Neural progenitor cell (in vitro differentiated cells): ENCODE data around the gene ZNF444. TPM values are rescaled to one million over a fixed set of nuclear protein-coding genes. Genes with fewer than 3 reads are reported as not detected.

Experiments used
- DNase-seq: peaks from one replicate; pipeline ENCODE4 v3.0.0-alpha.2; 2016; ENCODE audit warnings: low spot score
- H2AFZ ChIP-seq: fragments of 200-600 bp; sonication (generic); replicated peaks from 2 replicates; pipeline ENCODE4 v1.6.1; 2016; ENCODE audit warnings: antibody characterized with exemption
- H3F3A ChIP-seq: fragments of 200-600 bp; sonication (generic); 2 replicates; pipeline ENCODE4 v1.6.1; 2016; ENCODE audit warnings: antibody characterized with exemption, low read depth
- H3K27ac ChIP-seq: fragments of 200-600 bp; sonication (generic); 2 replicates; pipeline ENCODE4 v1.5.1; 2016; ENCODE audit warnings: mild to moderate bottlenecking
- H3K27me3 ChIP-seq: fragments of 200-600 bp; sonication (generic); 2 replicates; pipeline ENCODE4 v1.6.1; 2016; ENCODE audit warnings: mild to moderate bottlenecking, moderate library complexity
- H3K36me3 ChIP-seq: fragments of 200-600 bp; sonication (generic); 2 replicates; pipeline ENCODE4 v1.5.1; 2016
- H3K4me1 ChIP-seq: fragments of 200-600 bp; sonication (generic); 2 replicates; pipeline ENCODE4 v1.6.1; 2016; ENCODE audit warnings: mixed run types
- H3K4me2 ChIP-seq: fragments of 200-600 bp; sonication (generic); 2 replicates; pipeline ENCODE4 v1.6.1; 2016
- H3K4me3 ChIP-seq: fragments of 200-600 bp; sonication (generic); 2 replicates; pipeline ENCODE4 v1.5.1; 2016
- H3K79me2 ChIP-seq: fragments of 200-600 bp; sonication (generic); 2 replicates; pipeline ENCODE4 v1.6.1; 2016; ENCODE audit warnings: low read depth
- H3K9ac ChIP-seq: fragments of 200-600 bp; sonication (generic); 2 replicates; pipeline ENCODE4 v1.6.1; 2016
- H3K9me3 ChIP-seq: fragments of 200-600 bp; sonication (generic); 2 replicates; pipeline ENCODE4 v1.5.1; 2016; ENCODE audit warnings: low read depth
- H4K20me1 ChIP-seq: fragments of 200-600 bp; sonication (generic); 2 replicates; pipeline ENCODE4 v1.6.1; 2016; ENCODE audit warnings: low read depth
- H3K27ac Mint-ChIP-seq: 3 replicates; pipeline ENCODE4 v1.8.0; 2021; ENCODE audit warnings: mixed read lengths
- H3K27me3 Mint-ChIP-seq: 2 replicates; pipeline ENCODE4 v1.8.0; 2022; ENCODE audit warnings: low read depth, mild to moderate bottlenecking, inconsistent platforms, moderate library complexity, mixed read lengths; ENCODE audit not compliant: insufficient read depth
- H3K36me3 Mint-ChIP-seq: 3 replicates; pipeline ENCODE4 v1.8.0; 2021; ENCODE audit warnings: mixed read lengths
- H3K4me1 Mint-ChIP-seq: 3 replicates; pipeline ENCODE4 v1.8.0; 2021; ENCODE audit warnings: mixed read lengths
- H3K4me3 Mint-ChIP-seq: 3 replicates; pipeline ENCODE4 v1.8.0; 2021; ENCODE audit warnings: mild to moderate bottlenecking, moderate library complexity, mixed read lengths
- H3K9me3 Mint-ChIP-seq: 3 replicates; pipeline ENCODE4 v1.8.0; 2020; ENCODE audit warnings: mixed read lengths
- CTCF ChIP-seq: fragments of 200-600 bp; sonication (generic); IDR thresholded peaks from 2 replicates; pipeline ENCODE4 v1.5.1; 2017; ENCODE audit warnings: antibody characterized with exemption, mild to moderate bottlenecking
- EZH2 ChIP-seq: fragments of 200-600 bp; sonication (generic); IDR thresholded peaks from 2 replicates; pipeline ENCODE4 v1.6.1; 2017; ENCODE audit warnings: antibody characterized with exemption, mild to moderate bottlenecking, moderate library complexity
- EZH2phosphoT487 ChIP-seq: fragments of 200-600 bp; sonication (generic); IDR thresholded peaks from 2 replicates; pipeline ENCODE4 v1.6.1; 2017; ENCODE audit warnings: antibody characterized with exemption
- total RNA-seq: library from RNA; depleted of rRNA; stranded (reverse); fragments of >200 nt; gene quantifications from 2 replicates; pipeline ENCODE4 v1.2.3, GENCODE V29; 2015; ENCODE audit warnings: low replicate concordance

ZNF444 gene
- total RNA-seq, result 7.0 and 51.8 TPM in 2 replicates

- Histone ChIP-seq H3K9me3 (no peaks in the 10 kb centered on the region), H3K4me1 (peaks cover 25% of the 10 kb centered on the region), H3K79me2 (peaks cover 43% of the 10 kb centered on the region), H3F3A (peaks cover 20% of the 10 kb centered on the region), H3K27me3 (no peaks in the 10 kb centered on the region), H3K36me3 (no peaks in the 10 kb centered on the region), H2AFZ (peak within 1 kb of the TSS; percentile 76), H4K20me1 (peaks cover 7% of the 10 kb centered on the region), H3K9ac (peak within 1 kb of the TSS; percentile 33), H3K27ac (peak within 1 kb of the TSS; percentile 83), H3K4me2 (peak within 1 kb of the TSS; percentile 93), H3K4me3 (peak within 1 kb of the TSS; percentile 50)
- no peak for TF ChIP-seq CTCF
- no peak for TF ChIP-seq EZH2
- TF ChIP-seq EZH2phosphoT487, result no peak
- peak within 1 kb of the TSS; percentile 96 for H3K27ac Mint-ChIP-seq
- H3K4me3 Mint-ChIP-seq, result peak within 1 kb of the TSS; percentile 85
- H3K4me1 Mint-ChIP-seq, result peaks cover 37% of the 10 kb centered on the region
- no peaks in the 10 kb centered on the region for H3K9me3 Mint-ChIP-seq
- no peaks in the 10 kb centered on the region for H3K27me3 Mint-ChIP-seq
- peak; percentile 99 for DNase-seq
- no peaks in the 10 kb centered on the region for H3K36me3 Mint-ChIP-seq
These were observed at the start of gene ZNF444 for GRCh38 chr19:56140583-56141416. Gene ZNF444 (plus strand): TSS chr19:56141287. CDS start chr19:56146912, 5,625 bp downstream.

- H3K9me3 ChIP-seq, result no peaks in the 10 kb centered on the region
- H3K27ac ChIP-seq, result no peak overlapping the region
- H3K4me2 ChIP-seq, result no peak overlapping the region
- H3K36me3 Mint-ChIP-seq, result peaks cover 44% of the 10 kb centered on the region
- H3K27me3 Mint-ChIP-seq, result peaks cover 3% of the 10 kb centered on the region
- H3K36me3 ChIP-seq, result no peaks in the 10 kb centered on the region
- peaks cover 20% of the 10 kb centered on the region for H3K9me3 Mint-ChIP-seq
- no peak overlapping the region for H3K4me3 Mint-ChIP-seq
- no peak overlapping the region for H3K4me3 ChIP-seq
- H3K27ac Mint-ChIP-seq, result no peak overlapping the region
- peaks cover 24% of the 10 kb centered on the region for H4K20me1 ChIP-seq
- no peaks in the 10 kb centered on the region for H3K27me3 ChIP-seq
- no peak overlapping the region for H3K9ac ChIP-seq
- no peak for DNase-seq
- peaks cover 62% of the 10 kb centered on the region for H3K79me2 ChIP-seq
- no peaks in the 10 kb centered on the region for H3K4me1 Mint-ChIP-seq
- TF ChIP-seq EZH2 (no peak), EZH2phosphoT487 (no peak), CTCF (no peak)
- no peak overlapping the region for H2AFZ ChIP-seq
- no peaks in the 10 kb centered on the region for H3F3A ChIP-seq
- H3K4me1 ChIP-seq, result no peaks in the 10 kb centered on the region
These were observed 49.1 kb upstream of the ZNF444 start for GRCh38 chr19:56091751-56092546.

GRCh38 chr19:56092685-56093631, 48.1 kb upstream of the ZNF444 start:
- H2AFZ ChIP-seq, result no peak overlapping the region
- no peaks in the 10 kb centered on the region for H3K4me1 ChIP-seq
- H3K27me3 ChIP-seq, result no peaks in the 10 kb centered on the region
- no peaks in the 10 kb centered on the region for H3K4me1 Mint-ChIP-seq
- H3K27me3 Mint-ChIP-seq, result peaks cover 8% of the 10 kb centered on the region
- DNase-seq, result no peak
- H3K9ac ChIP-seq, result no peak overlapping the region
- no peaks in the 10 kb centered on the region for H3K36me3 ChIP-seq
- peaks cover 48% of the 10 kb centered on the region for H3K36me3 Mint-ChIP-seq
- H3K27ac Mint-ChIP-seq, result no peak overlapping the region
- peaks cover 20% of the 10 kb centered on the region for H3K9me3 Mint-ChIP-seq
- no peak overlapping the region for H3K27ac ChIP-seq
- no peaks in the 10 kb centered on the region for H3K9me3 ChIP-seq
- no peak overlapping the region for H3K4me3 ChIP-seq
- peaks cover 27% of the 10 kb centered on the region for H4K20me1 ChIP-seq
- H3K79me2 ChIP-seq, result peaks cover 72% of the 10 kb centered on the region
- no peak overlapping the region for H3K4me2 ChIP-seq
- H3K4me3 Mint-ChIP-seq, result no peak overlapping the region
- TF ChIP-seq EZH2 (no peak), CTCF (no peak), EZH2phosphoT487 (no peak)
- H3F3A ChIP-seq, result no peaks in the 10 kb centered on the region
